ENCODE measurements around the gene ZNF774.
A peak's percentile ranks its signal among the peaks of the same experiment; 100 is the strongest.

Gene ZNF774

GRCh38 chr15:90316139-90316538 is 35.9 kb upstream of the ZNF774 start:
- peak overlapping the region; percentile 65 for H3K27ac ChIP-seq
- TF ChIP-seq ZFX (IDR thresholded peaks at IDR 0.05; ENCODE audit: borderline replicate concordance): no peak
- no peak for TF ChIP-seq CTCF (IDR thresholded peaks at IDR 0.05)

GRCh38 chr15:90318591-90318990 is 33.5 kb upstream of the ZNF774 start:
- TF ChIP-seq ZFX (IDR thresholded peaks at IDR 0.05; ENCODE audit: borderline replicate concordance) (no peak), CTCF (IDR thresholded peaks at IDR 0.05) (no peak)
- H3K27ac ChIP-seq: no peak overlapping the region

DNA sequence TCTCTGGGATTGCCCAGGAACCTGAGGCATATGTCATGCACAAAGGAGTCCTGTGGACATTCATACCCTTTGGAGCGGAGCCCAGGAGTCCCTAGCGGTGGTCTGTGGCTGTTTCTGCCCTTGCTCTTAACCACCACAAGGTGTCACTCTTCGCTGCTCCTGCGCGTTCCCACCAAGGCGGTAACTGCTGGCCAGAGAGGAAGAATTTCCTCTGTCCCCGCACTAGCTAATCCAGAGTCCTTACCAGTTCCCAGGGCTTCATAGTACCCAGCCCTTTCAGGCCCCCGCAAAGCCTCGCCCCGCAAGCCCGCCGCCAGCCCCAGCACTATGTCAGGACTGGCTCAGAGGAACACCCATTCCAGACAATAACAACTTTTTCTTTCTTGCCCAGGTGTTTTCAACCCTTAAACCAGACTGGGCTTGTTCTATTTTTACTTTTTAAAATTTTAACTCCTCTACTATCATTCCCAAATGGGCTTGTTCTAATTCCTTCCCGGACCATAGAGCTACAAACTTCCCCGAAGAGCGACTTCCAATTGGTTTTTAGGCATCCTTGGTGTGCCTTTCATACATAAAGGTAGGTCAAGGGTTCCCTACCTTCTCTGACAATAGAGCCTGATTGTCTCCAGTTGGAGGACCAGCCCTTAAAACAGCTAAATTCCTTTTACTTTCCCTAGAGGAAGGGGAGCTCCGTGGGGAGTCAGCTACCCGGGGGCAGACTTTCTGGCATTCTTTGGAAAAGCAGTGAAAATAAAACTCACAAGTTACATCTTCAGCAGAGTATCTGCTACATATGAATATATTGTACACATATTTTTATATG is 31.8 kb upstream of the ZNF774 start:
- 0 out of 2 replicates have a peak overlapping the region, but pooled peaks have one; percentile 18 for H3K27ac ChIP-seq
- TF ChIP-seq CTCF (IDR thresholded peaks at IDR 0.05) (peak; percentile 97), ZFX (IDR thresholded peaks at IDR 0.05; ENCODE audit: borderline replicate concordance) (no peak)

- no peak overlapping the region for H3K27ac ChIP-seq
- TF ChIP-seq CTCF (IDR thresholded peaks at IDR 0.05) (no peak), ZFX (IDR thresholded peaks at IDR 0.05; ENCODE audit: borderline replicate concordance) (no peak)
Observed at GRCh38 chr15:90320885-90321278, 31.2 kb upstream of the ZNF774 start.

DNA sequence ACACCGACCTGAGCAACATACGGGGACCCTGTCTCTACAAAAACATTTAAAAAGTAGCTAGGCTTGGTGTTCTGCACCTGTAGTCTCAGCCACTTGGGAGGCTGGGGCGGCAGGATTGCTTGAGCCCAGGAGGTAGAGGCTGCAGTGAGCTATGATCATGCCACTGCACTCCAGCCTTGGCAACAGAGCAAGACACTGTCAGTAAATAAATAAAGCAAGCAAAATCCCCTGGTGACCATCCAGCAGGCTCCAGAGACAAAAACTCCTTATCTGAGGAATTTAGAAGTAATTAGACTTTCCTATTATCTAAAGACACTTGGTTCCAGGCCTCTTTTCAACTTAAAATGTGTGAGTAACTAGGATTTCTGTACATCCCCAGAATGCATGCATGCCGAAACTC is 29.5 kb upstream of the ZNF774 start:
- H3K27ac ChIP-seq: no peak overlapping the region
- no peak for TF ChIP-seq CTCF (IDR thresholded peaks at IDR 0.05)
- no peak for TF ChIP-seq ZFX (IDR thresholded peaks at IDR 0.05; ENCODE audit: borderline replicate concordance)

- TF ChIP-seq CTCF (IDR thresholded peaks at IDR 0.05): no peak
- no peak for TF ChIP-seq ZFX (IDR thresholded peaks at IDR 0.05; ENCODE audit: borderline replicate concordance)
- H3K27ac ChIP-seq: no peak overlapping the region
Observed at GRCh38 chr15:90325726-90326125, 26.4 kb upstream of the ZNF774 start.

DNA sequence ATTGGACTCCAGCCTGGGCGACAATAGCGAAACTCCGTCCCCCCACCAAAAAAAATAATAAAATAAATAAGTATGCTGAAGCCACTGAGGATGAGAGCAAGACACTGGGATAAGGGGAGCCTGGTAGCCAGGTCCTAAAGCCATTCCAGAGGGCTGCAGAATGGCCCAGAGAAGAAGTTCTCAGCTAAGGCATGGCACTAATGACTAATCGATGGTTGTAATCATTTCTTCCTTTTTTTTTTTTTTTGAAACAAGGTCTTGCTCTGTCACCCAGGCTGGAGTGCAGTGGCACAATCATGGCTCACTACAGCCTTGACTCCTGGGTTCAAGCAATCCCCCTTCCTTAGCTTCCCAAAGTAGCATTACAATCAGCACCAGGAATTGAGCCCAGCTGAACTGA is 25.6 kb upstream of the ZNF774 start:
- H3K27ac ChIP-seq: no peak overlapping the region
- TF ChIP-seq ZFX (IDR thresholded peaks at IDR 0.05; ENCODE audit: borderline replicate concordance) (no peak), CTCF (IDR thresholded peaks at IDR 0.05) (no peak)
